Chondrocyte (in vitro differentiated cells): ENCODE data around the gene CNBD2. TPM values are rescaled to one million over a fixed set of nuclear protein-coding genes. Genes with fewer than 3 reads are reported as not detected.

ENCODE experiments used
- DNase-seq: peaks from one replicate; pipeline ENCODE4 v3.0.0; 2021; ENCODE audit warnings: mixed read lengths, low spot score
- H3K27ac Mint-ChIP-seq: one replicate; pipeline ENCODE4 v1.8.0; 2021; ENCODE audit warnings: mild to moderate bottlenecking, moderate library complexity, mixed read lengths; ENCODE audit not compliant: unreplicated experiment
- H3K27me3 Mint-ChIP-seq: 2 replicates; pipeline ENCODE4 v1.8.0; 2021; ENCODE audit warnings: low read depth, mixed read lengths
- H3K36me3 Mint-ChIP-seq: 2 replicates; pipeline ENCODE4 v1.8.0; 2021; ENCODE audit warnings: low read depth, mixed read lengths
- H3K4me1 Mint-ChIP-seq: 2 replicates; pipeline ENCODE4 v1.8.0; 2021; ENCODE audit warnings: low read depth, mild to moderate bottlenecking, mixed read lengths
- H3K4me3 Mint-ChIP-seq: one replicate; pipeline ENCODE4 v1.8.0; 2021; ENCODE audit warnings: mild to moderate bottlenecking, moderate library complexity, mixed read lengths; ENCODE audit not compliant: unreplicated experiment
- H3K9me3 Mint-ChIP-seq: 2 replicates; pipeline ENCODE4 v1.8.0; 2021; ENCODE audit warnings: low read depth, mixed read lengths
- total RNA-seq: library from RNA; stranded (reverse); gene quantifications from 3 replicates; pipeline ENCODE4 v1.2.1, GENCODE V29; 2021
- TF ChIP-seq, protein P1 (sequence below): fragments of 200-600 bp; sonication (generic); IDR thresholded peaks from 2 replicates; pipeline ENCODE4 v1.5.0; 2021; ENCODE audit warnings: antibody characterized with exemption, mild to moderate bottlenecking, moderate library complexity

Gene CNBD2
- total RNA-seq, 1 donor from 2014 or later, result 3.3 TPM

DNA sequence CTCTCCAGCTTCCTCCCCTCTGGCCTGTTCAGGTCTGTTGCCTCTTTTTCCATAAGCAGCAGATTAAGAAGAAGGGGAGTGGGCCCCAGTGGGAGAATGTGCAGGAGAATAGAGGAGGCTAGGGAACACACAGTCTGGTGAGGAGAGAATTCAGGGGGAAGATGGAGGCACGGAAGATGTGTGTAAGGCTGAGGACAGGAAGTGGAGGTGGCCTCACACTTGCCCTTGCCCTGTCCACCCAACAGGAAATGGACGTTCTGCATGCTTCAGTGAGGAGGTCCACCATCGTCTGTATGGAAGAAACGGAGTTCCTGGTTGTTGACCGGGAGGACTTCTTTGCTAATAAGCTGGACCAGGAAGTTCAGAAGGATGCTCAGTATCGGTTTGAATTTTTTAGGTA, 16.0 kb downstream of the CNBD2 start:
- Mint-ChIP-seq H3K9me3 (no peaks in the 10 kb centered on the region), H3K4me1 (peaks cover 8% of the 10 kb centered on the region), H3K27ac (no peak overlapping the region), H3K27me3 (peaks cover 6% of the 10 kb centered on the region), H3K4me3 (no peak overlapping the region), H3K36me3 (no peaks in the 10 kb centered on the region)
- TF ChIP-seq, protein P1, sequence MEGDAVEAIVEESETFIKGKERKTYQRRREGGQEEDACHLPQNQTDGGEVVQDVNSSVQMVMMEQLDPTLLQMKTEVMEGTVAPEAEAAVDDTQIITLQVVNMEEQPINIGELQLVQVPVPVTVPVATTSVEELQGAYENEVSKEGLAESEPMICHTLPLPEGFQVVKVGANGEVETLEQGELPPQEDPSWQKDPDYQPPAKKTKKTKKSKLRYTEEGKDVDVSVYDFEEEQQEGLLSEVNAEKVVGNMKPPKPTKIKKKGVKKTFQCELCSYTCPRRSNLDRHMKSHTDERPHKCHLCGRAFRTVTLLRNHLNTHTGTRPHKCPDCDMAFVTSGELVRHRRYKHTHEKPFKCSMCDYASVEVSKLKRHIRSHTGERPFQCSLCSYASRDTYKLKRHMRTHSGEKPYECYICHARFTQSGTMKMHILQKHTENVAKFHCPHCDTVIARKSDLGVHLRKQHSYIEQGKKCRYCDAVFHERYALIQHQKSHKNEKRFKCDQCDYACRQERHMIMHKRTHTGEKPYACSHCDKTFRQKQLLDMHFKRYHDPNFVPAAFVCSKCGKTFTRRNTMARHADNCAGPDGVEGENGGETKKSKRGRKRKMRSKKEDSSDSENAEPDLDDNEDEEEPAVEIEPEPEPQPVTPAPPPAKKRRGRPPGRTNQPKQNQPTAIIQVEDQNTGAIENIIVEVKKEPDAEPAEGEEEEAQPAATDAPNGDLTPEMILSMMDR, result no peak
- DNase-seq, result no peak

DNA sequence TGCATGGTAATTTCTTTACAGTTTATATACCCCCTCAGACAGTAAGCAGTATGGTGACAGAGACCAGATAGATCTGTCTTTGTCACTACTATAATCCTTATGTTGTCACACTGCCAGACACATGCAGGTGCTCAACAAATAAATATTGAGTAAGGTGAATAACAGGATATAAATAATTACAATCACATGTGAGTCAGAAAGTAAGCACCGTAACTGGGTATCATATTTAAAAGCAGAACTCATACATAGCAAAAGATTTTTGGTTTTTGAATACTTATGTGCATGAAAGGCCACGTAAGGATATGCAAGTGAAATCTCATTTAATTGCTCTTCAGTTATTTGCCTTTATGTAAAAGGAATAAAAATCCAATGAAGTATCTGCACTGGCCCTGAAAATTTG, 17.4 kb downstream of the CNBD2 start:
- Mint-ChIP-seq H3K4me1 (peaks cover 3% of the 10 kb centered on the region), H3K27me3 (peaks cover 9% of the 10 kb centered on the region), H3K27ac (no peak overlapping the region), H3K4me3 (no peak overlapping the region), H3K36me3 (no peaks in the 10 kb centered on the region), H3K9me3 (no peaks in the 10 kb centered on the region)
- DNase-seq, result no peak
- TF ChIP-seq, protein P1, result no peak

DNA sequence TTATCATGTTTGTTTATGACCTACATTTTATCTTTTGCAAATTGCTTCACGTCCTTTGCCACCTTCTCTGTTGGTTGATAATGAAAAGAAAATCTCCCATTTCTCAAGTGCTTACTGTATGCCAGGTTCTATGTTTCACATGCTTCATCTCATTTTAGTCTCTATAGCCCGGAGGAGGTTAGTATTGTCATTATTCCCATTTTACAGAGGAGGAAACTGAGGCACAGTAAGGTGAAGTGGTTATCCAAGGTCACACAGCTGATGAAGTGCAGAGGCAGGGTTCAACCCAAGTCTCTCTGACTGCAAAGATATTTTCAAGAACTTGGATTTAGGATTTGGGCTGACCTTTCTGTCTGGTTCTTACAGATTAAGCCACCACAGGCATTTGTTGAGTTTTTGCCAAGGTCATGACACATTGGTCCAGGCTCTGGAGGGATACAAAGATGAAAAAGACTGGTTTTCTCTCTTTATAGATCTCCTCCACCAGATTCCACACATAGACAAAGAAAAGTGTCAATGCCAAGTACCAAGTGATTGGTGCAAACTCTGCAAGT, 20.6 kb downstream of the CNBD2 start:
- Mint-ChIP-seq H3K4me1 (peaks cover 8% of the 10 kb centered on the region), H3K27me3 (peaks cover 9% of the 10 kb centered on the region), H3K4me3 (no peak overlapping the region), H3K27ac (no peak overlapping the region), H3K36me3 (no peaks in the 10 kb centered on the region), H3K9me3 (no peaks in the 10 kb centered on the region)
- TF ChIP-seq, protein P1, result no peak
- no peak for DNase-seq

DNA sequence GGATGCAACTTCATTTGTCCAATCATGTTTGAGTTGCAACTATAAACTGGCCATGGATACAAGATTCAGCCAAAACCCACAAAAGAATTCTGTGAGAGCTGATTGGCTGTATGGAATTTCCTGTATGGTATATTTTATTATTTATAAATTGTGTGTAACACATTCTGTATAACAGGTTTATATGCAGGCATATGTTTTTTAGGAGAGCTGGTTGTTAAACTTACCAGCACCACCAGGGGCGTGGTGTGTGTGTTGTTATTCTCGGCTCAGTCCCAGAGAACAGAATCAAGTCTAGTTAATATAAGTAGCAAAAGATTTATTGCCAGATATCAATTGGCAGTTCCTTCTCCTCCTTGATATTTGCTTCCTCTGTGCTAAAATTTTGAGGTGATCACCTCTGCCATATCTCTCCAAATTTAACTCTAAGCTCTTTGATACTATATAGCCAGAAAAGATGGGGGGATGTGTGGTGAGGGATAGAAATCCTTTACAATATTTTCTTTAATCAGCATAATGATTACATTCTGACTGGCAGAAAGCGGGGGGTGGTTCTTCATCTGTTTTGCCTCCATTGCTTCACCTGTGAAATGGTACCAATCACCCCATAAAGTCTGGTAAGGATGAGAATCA, 22.9 kb downstream of the CNBD2 start:
- DNase-seq, result no peak
- no peaks in the 10 kb centered on the region for H3K36me3 Mint-ChIP-seq
- peaks cover 9% of the 10 kb centered on the region for H3K27me3 Mint-ChIP-seq
- H3K4me3 Mint-ChIP-seq, result no peak overlapping the region
- TF ChIP-seq, protein P1, result peak; percentile 76
- H3K27ac Mint-ChIP-seq, result no peak overlapping the region
- H3K4me1 Mint-ChIP-seq, result peaks cover 16% of the 10 kb centered on the region
- no peaks in the 10 kb centered on the region for H3K9me3 Mint-ChIP-seq

DNA sequence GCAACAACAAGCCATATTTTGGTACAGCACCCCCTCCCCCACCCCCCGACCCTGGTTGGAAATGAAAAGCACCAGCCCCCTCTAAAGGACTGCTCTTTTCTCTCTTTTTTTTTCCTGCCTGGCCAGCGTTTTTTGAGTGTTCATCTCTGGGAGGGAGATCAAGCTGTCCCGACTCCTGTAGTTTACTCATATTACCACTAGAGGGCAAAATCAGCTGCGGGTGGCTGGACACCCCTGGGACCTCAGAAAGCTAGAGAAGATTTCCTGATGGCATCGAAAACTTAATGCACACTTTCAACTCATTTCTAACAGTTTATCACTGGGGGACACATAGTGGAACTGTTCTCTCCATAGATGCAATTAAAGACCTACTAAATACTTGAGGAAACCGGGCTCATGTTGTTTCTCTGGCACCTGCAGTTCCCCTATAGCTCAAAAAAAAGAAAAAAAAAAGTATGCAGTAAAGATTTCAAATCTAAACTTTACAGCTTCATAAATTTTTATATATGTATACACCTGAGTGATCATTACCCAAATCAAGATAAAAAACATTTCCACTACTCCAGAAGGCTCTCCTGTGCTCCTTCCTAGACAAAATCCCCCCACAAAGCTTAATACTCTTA, 24.4 kb downstream of the CNBD2 start:
- Mint-ChIP-seq H3K4me3 (peak overlapping the region; percentile 29), H3K27ac (no peak overlapping the region), H3K27me3 (peaks cover 9% of the 10 kb centered on the region), H3K36me3 (no peaks in the 10 kb centered on the region), H3K9me3 (no peaks in the 10 kb centered on the region), H3K4me1 (peaks cover 16% of the 10 kb centered on the region)
- no peak for DNase-seq
- TF ChIP-seq, protein P1, result peak; percentile 86
